Measurements from ENCODE around the gene NDN. TPM values are rescaled to one million over a fixed set of nuclear protein-coding genes. Genes with fewer than 3 reads are reported as not detected.

The NDN gene
- total and polyA plus RNA-seq, 2 of the 8 experiments (the other 6 are each of a cell fraction or from before 2014, with no cell fraction given), result 29.4 to 39.3 TPM

DNA sequence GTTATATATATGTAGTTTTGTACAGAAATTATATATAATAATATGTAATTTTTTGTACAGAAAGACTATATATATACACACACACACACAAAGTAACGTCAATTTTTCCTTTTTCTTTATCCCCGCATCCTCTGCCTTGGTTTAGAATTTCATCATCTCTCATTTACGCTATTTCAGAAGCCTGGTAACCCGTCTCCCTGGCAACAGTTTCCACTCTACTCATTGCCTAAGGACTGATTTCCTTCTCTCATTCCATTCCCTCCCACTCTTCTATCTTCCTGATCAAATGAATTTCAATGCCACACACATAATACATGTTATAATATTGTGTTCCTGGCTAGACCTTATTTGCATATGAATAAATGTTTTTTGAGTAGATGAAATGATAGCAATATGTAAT is 47.8 kb upstream of the NDN start (continued):
- TF ChIP-seq CHD7 (IDR thresholded peaks at IDR 0.05; ENCODE audit: insufficient replicate concordance, low read length), result no peak
- TF ChIP-seq SIX5 (IDR thresholded peaks at IDR 0.05; ENCODE audit: low read depth, low read length), result no peak
- no peak for TF ChIP-seq SIRT6 (IDR thresholded peaks at IDR 0.05; ENCODE audit: low read length)

All from H1 (cell line).